Measurements from ENCODE around the gene LANCL2. TPM values are rescaled to one million over a fixed set of nuclear protein-coding genes. Genes with fewer than 3 reads are reported as not detected.
A peak's percentile ranks its signal among the peaks of the same experiment; 100 is the strongest.

Gene LANCL2
- total and polyA plus RNA-seq, 9 of the 15 experiments (the other 6 are each of a cell fraction or from before 2014, with no cell fraction given), result 5.3 to 18.5 (median 13.5) TPM

DNA sequence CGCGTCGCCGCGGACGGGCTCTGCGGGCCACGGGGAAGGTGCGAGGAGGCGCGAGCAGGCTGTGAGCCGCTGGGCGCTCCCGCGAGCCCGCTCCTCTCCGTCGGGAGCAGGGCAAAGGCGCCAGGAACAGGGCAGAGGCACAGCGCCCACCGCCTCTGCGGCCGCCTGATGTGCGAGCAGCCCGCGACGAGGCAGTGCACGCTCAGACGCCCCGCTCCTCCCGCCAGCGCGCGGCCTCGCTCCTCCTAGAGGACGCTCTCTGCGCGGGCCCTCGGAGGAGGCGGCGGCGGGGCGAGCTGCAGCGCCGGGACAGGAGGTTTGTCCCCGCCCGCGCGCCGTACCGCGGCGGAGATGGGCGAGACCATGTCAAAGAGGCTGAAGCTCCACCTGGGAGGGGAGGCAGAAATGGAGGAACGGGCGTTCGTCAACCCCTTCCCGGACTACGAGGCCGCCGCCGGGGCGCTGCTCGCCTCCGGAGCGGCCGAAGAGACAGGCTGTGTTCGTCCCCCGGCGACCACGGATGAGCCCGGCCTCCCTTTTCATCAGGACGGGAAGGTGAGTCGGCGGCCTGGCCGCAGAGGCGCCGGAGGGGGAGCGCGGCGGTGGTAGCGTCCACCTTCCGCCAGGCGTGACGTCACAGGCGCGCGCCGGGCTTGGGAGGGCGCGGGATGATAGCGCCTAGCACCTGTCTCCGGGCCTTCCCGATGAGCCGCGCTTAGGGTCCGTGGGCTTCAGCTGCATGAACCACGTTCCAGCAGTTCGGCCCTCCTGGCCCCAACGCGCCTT, 731 bp downstream of the LANCL2 start (continued):
- TF ChIP-seq ZC3H4 (CRISPR knock-in tag; IDR thresholded peaks at IDR 0.05; ENCODE audit: borderline replicate concordance), result no peak
- peak; percentile 71; the same call in 1 of the 2 replicates for TF ChIP-seq NCOA6 (IDR thresholded peaks at IDR 0.05)
- TF ChIP-seq OTX1 (CRISPR knock-in tag; IDR thresholded peaks at IDR 0.05), result no peak
- TF ChIP-seq NONO (IDR thresholded peaks at IDR 0.05; ENCODE audit: low read depth in 2 of 2, low read length in 1 of 2), result peak; percentile 87 to 98
- 0 out of 2 replicates have a peak, but pooled peaks have one; percentile 46 for TF ChIP-seq ARID1B (IDR thresholded peaks at IDR 0.05)
- TF ChIP-seq FOS (IDR thresholded peaks at IDR 0.05; ENCODE audit: extremely low read depth, insufficient read length), result no peak
- TF ChIP-seq FOXK2 (conservative IDR thresholded peaks at IDR 0.05 in 1 of 2, IDR thresholded peaks at IDR 0.05 in 1 of 2; ENCODE audit: low read depth in 2 of 2), result peak in 1 of 2 experiments; percentile 99; a peak in 2 of 4 replicates
- no peak for TF ChIP-seq KLF6 (CRISPR knock-in tag; IDR thresholded peaks at IDR 0.05; ENCODE audit: borderline replicate concordance)
- peak; percentile 97 for TF ChIP-seq CTBP1 (IDR thresholded peaks at IDR 0.05; ENCODE audit: borderline replicate concordance)
- no peak for TF ChIP-seq FOXK1 (CRISPR knock-in tag; IDR thresholded peaks at IDR 0.05; ENCODE audit: borderline replicate concordance)
